HG03097 (cell line): Measurements from ENCODE around the gene ZNF213.

Experiments used
- ATAC-seq: cut with Tn5 transposase; IDR thresholded peaks from one replicate; pipeline ENCODE4 v1.9.1; 2021; ENCODE audit not compliant: unreplicated experiment, low FRiP score

Gene ZNF213

DNA sequence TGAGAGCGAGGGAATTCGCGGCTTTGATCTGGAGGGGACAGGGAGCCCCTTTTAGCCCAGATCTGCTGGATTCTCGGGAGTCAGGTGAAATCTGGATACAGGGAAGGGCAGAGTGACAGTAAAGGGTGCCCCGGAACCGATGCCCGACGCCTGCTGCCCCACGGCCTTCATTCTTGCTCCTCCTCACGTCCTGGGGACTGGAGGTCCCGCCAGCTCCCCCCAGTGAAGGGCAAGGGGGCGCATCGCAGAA, 53.8 kb downstream of the ZNF213 start:
- no peak for ATAC-seq

- ATAC-seq, result no peak
Measured at GRCh38 chr16:3188925-3189825, 54.3 kb downstream of the ZNF213 start.

DNA sequence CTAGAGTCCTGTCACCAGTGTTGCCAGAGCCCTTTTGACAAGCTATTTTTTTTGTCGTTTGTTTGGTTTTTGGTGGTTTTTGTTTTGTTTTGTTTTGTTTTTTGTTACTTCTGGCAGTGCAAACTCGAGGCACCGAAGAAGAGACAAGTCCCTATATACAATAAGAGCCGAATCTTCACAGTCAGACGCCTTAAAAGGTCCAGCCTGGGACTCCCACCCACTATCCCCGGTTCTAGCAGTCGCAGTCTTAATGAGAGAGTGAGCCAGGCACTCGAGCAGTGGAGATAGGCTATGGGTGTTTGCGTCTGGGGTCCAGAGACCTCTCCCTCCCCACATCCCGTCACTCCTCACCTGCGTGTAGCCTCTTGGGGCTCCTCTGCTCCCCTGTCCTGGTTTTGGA, 55.0 kb downstream of the ZNF213 start:
- ATAC-seq, result no peak

DNA sequence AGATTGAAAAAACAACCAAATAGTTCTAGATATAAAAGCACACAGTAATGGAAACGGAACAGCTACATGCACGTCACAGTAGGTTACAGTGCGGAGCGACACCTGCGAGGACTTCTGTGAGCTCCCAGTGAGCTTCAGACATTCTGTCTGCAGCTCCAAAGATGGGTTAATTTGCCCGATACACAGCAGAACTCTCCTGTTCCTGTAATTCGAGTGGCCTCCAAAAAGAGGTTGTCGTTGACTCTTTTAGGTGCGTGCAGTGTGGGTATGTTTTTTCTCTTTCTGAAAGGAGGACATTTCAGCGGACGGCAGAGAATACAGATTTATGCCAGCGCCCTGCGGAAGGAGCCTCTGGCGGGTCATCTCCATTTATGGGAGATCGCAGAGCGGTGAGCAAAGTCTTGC, 56.1 kb downstream of the ZNF213 start:
- no peak for ATAC-seq
